Right lobe of liver (tissue), 4 donors: ENCODE data around the gene INSRR.

Source experiments
- CTCF ChIP-seq, 4 donors: fragments of 200-600 bp in 3 of 4; fragments of 450-650 bp in 1 of 4; IDR thresholded peaks; one replicate each; pipeline versions ENCODE4 v1.5.1 to v1.8.0; 2016 to 2022; ENCODE audit warnings: antibody characterized with exemption in 4 of 4, mild to moderate bottlenecking in 2 of 4
- POLR2A ChIP-seq: fragments of 450-650 bp; IDR thresholded peaks from one replicate; pipeline ENCODE4 v1.6.1; 2017; ENCODE audit warnings: antibody characterized with exemption, mild to moderate bottlenecking
- donor health status: DM: no; HTN: no; CAD: no.
- donor health status: DM: no; HTN: no; CAD: no.
- donor health status: DM: no; HTN: yes; CAD: no.

GRCh38 chr1:156838972-156839371 is 19.9 kb downstream of the INSRR start:
- peak; percentile 76 to 84 (median 80) for TF ChIP-seq CTCF (IDR thresholded peaks at IDR 0.05)
- no peak for TF ChIP-seq POLR2A
